Breast epithelium (tissue), 4 donors: ENCODE results near the gene CSHL1. TPM values are rescaled to one million over a fixed set of nuclear protein-coding genes. Genes with fewer than 3 reads are reported as not detected.
"Not testable (repeated sequence)": the region's sequence is repeated elsewhere in the genome, so short reads cannot be mapped to it uniquely, and the experiment has no call there.

Experiments
- DNase-seq, 2 donors: peaks; one replicate each; pipeline ENCODE4 v3.0.0-alpha.2; 2019; ENCODE audit warnings: low spot score in 2 of 2
- H3K27ac ChIP-seq, 2 donors: fragments of 200-600 bp; sonication (generic) in 1 of 2; one replicate each; pipeline ENCODE4 v1.5.1; 2016 to 2019; ENCODE audit warnings: mild to moderate bottlenecking in 1 of 2
- H3K27me3 ChIP-seq, 2 donors: fragments of 200-600 bp; sonication (generic) in 1 of 2; one replicate each; pipeline versions ENCODE4 v1.5.1 to v1.6.0; 2017 to 2019; ENCODE audit warnings: control low read depth in 1 of 2, mild to moderate bottlenecking in 1 of 2
- H3K36me3 ChIP-seq: fragments of 200-600 bp; one replicate; pipeline ENCODE4 v1.5.1; 2019
- H3K4me1 ChIP-seq, 2 donors: fragments of 200-600 bp; sonication (generic); one replicate each; pipeline ENCODE4 v1.5.1; 2016 to 2019; ENCODE audit warnings: control low read depth in 1 of 2
- H3K4me3 ChIP-seq, 3 donors: fragments of 200-600 bp; sonication (generic); 1 replicate in 2 of 3; 2 replicates in 1 of 3; pipeline ENCODE4 v1.5.1; 2016 to 2019; ENCODE audit warnings: mild to moderate bottlenecking in 3 of 3, moderate library complexity in 2 of 3
- H3K9me3 ChIP-seq, 2 donors: fragments of 200-600 bp; sonication (generic) in 1 of 2; one replicate each; pipeline ENCODE4 v1.5.1; 2016 to 2019; ENCODE audit warnings: control low read depth in 1 of 2
- POLR2A ChIP-seq: fragments of 450-650 bp; IDR thresholded peaks from one replicate; pipeline ENCODE4 v1.6.1; 2016; ENCODE audit warnings: antibody characterized with exemption, mild to moderate bottlenecking, moderate library complexity
- POLR2AphosphoS5 ChIP-seq, 3 donors: sonication (generic); formaldehyde crosslinking; IDR thresholded peaks; one replicate each; pipeline ENCODE4 v1.6.1; 2017; ENCODE audit warnings: antibody characterized with exemption in 3 of 3
- intact Hi-C: fragments of 100-400 bp; cut with DNase I; formaldehyde crosslinking; loops from one replicate; pipeline ENCODE4 v1.15.1; 2023; ENCODE audit warnings: low total_unique reads
- total RNA-seq, 3 donors: library from RNA; depleted of rRNA; stranded (reverse); fragments of >200 nt; gene quantifications; one replicate each; pipeline ENCODE4 v1.1.0, GENCODE V29; 2016
- TF ChIP-seq, protein P1 (sequence below), 3 donors: fragments of 450-650 bp; IDR thresholded peaks; one replicate each; pipeline ENCODE4 v1.5.1; 2016 to 2017; ENCODE audit warnings: antibody characterized with exemption in 3 of 3, mild to moderate bottlenecking in 3 of 3, moderate library complexity in 3 of 3

Gene CSHL1
- total RNA-seq, 3 donors from 2014 or later = not detected

DNA sequence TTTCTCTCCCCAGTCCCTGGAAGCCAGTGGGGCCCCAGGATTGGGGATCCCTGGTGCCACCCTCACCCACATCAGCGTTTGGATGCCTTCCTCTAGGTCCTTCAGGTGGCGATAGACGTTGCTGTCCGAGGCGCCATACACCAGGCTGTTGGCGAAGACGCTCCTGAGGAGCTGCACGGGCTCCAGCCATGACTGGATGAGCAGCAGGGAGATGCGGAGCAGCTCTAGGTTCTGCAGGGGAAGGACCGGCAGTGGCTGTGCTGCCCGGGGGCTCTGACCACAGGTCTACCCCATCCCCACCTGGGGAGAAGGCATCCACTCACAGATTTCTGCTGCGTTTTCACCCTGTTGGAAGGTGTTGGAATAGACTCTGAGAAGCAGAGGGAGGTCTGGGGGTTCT is 30.4 kb downstream of the CSHL1 start:
- intact Hi-C loops = no loop called here
- no peak for DNase-seq
- Histone ChIP-seq H3K36me3 (no peaks in the 10 kb centered on the region), H3K4me1 (no peaks in the 10 kb centered on the region), H3K9me3 (no peaks in the 10 kb centered on the region), H3K27me3 (no peaks in the 10 kb centered on the region), H3K27ac (no peak overlapping the region), H3K4me3 (no peak overlapping the region)
- TF ChIP-seq POLR2A (no peak), POLR2AphosphoS5 (IDR thresholded peaks at IDR 0.05) (no peak)
- TF ChIP-seq, protein P1, sequence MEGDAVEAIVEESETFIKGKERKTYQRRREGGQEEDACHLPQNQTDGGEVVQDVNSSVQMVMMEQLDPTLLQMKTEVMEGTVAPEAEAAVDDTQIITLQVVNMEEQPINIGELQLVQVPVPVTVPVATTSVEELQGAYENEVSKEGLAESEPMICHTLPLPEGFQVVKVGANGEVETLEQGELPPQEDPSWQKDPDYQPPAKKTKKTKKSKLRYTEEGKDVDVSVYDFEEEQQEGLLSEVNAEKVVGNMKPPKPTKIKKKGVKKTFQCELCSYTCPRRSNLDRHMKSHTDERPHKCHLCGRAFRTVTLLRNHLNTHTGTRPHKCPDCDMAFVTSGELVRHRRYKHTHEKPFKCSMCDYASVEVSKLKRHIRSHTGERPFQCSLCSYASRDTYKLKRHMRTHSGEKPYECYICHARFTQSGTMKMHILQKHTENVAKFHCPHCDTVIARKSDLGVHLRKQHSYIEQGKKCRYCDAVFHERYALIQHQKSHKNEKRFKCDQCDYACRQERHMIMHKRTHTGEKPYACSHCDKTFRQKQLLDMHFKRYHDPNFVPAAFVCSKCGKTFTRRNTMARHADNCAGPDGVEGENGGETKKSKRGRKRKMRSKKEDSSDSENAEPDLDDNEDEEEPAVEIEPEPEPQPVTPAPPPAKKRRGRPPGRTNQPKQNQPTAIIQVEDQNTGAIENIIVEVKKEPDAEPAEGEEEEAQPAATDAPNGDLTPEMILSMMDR (IDR thresholded peaks at IDR 0.05) = no peak

DNA sequence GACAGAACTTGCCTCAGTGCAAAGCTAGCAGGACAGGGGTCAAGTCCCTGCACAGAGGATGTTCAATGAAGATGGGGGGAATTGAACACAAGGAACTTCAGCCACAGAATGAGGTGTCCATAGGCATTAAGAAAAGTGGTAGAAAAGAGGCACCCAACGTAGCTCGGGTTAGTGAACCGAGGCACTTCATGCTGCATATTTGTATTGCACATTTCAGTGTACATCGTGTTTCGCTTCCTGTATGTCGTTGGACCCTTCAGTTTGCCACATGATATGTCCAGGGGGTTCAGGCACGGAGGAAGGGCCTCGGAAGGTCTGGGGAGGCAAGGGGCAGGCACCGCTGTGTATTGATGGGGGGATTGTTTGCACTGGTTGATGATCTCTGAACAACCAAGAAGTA is 32.6 kb downstream of the CSHL1 start:
- intact Hi-C loops, H3K4me1 ChIP-seq, H3K27me3 ChIP-seq, DNase-seq, H3K27ac ChIP-seq, H3K36me3 ChIP-seq, H3K4me3 ChIP-seq, H3K9me3 ChIP-seq: not testable (repeated sequence)

DNA sequence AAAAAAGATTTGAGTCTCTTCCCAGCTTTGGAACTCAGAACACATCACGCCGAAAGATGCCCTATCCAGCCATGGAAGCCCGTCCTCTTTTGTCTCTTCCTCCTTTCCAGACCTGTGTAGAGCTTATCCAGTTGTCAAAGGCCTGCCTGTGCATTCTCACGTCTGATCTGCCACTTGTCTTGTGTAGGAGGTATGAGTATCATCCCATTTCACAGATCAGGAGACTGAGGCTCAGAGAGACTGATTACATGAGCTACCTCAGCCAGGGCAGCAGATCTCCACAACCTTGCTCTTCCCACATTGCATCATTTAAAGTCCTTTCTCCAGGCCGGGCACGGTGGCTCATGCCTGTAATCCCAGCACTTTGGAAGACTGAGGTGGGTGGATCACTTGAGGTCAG is 36.4 kb downstream of the CSHL1 start:
- H3K27me3 ChIP-seq, intact Hi-C loops, H3K4me1 ChIP-seq, H3K27ac ChIP-seq, DNase-seq, H3K36me3 ChIP-seq, H3K9me3 ChIP-seq, H3K4me3 ChIP-seq: not testable (repeated sequence)

DNA sequence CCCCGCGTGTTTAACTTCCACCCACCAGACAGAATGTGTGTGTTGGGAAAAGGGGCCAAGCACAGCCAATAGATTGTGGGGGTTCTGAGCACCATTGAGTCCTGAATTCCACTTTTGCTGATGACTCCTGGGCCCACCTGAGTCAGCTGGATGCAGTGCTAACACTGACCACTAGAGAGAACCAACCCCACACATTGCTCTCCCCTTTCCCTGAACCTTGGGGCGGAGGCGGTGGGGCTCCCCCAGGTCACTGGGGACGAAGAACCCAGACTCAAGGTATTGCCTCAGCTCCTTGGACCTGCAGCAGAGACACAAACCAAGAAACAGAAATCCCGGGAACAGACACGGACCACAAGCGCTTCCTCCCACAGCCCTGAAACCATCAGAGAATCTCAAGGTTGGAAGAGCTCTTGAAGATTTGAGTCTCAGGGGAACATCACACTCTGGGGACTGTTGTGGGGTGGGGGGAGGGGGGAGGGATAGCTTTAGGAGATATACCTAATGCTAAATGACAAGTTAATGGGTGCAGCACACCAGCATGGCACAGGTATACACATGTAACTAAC is 36.9 kb downstream of the CSHL1 start:
- H3K27ac ChIP-seq, H3K4me1 ChIP-seq, H3K27me3 ChIP-seq, intact Hi-C loops, H3K9me3 ChIP-seq, DNase-seq, H3K36me3 ChIP-seq, H3K4me3 ChIP-seq: not testable (repeated sequence)

DNA sequence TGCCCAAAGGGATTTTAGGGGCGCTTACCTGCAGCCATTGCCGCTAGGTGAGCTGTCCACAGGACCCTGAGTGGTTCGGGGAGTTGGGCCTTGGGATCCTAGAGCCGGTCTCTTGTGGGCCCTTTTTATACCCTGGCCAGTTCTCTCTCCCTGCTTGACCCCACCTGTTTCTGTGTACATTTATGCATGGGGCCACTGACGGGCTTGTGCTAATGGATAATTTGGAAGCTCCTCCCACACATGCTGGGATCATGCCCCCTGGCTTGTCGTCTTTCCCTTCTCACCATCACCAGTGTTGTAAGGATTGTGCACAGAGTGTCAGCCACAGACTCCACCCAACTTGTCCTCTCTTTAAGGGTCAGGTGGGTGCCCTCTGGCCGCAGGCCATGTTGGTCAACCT is 37.5 kb downstream of the CSHL1 start, which contains the start of gene CSH2:
Gene CSH2 (minus strand): TSS at position 101 of the 400 bp plus-strand sequence. CDS start 63 bp downstream, at position 38.
- DNase-seq, H3K4me1 ChIP-seq, H3K36me3 ChIP-seq, intact Hi-C loops, H3K4me3 ChIP-seq, H3K9me3 ChIP-seq, H3K27ac ChIP-seq, H3K27me3 ChIP-seq: not testable (repeated sequence)

DNA sequence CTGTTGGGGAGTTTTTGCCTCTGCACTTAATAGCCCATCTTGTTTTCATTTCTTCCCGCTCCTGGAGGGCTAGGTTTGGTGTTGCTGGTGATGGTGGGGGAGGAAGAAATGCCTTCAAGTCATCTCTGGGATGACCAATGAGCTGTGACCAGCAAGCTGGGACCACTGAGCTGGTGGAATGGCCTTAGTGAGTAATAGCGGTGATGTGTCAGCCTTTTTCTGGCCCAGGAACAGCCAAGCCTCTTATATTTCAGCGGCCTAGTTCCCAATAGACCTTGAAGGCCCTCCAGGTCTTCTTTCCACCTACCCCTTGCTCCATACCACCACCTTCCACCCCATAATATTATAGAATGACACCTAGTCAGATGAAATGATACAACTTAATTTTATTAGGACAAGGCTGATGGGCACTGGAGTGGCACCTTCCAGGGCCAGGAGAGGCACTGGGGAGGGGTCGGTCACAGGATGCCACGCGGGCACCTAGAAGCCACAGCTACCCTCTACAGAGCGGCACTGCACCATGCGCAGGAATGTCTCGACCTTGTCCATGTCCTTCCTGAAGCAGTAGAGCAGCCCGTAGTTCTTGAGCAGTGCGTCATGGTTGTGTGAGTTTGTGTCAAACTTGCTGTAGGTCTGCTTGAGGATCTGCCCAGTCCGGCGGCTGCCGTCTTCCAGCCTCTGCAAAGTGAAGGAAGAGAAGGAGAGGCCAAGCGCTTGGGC is 39.3 kb downstream of the CSHL1 start:
- H3K4me3 ChIP-seq, DNase-seq, H3K27ac ChIP-seq, H3K27me3 ChIP-seq, H3K36me3 ChIP-seq, intact Hi-C loops, H3K9me3 ChIP-seq, H3K4me1 ChIP-seq: not testable (repeated sequence)

DNA sequence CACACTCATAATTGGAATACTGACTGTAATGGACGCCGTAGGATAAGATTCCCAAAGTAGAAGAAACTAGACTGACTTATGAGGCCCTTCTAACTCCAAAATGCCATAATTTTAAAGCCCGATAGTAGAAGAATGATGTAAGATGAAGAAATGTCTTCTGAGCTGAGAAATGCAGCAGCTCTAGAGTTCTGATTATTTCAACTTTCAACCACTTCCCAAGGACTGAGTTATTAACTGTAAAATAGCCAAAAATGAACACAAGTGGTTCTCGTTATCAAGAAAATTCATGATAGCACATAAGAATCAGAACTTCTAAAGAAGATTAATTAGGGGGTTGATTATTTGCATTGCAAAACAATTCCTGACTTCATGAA is 40.8 kb downstream of the CSHL1 start:
- DNase-seq, H3K4me3 ChIP-seq, intact Hi-C loops, H3K4me1 ChIP-seq, H3K27ac ChIP-seq, H3K36me3 ChIP-seq, H3K27me3 ChIP-seq, H3K9me3 ChIP-seq: not testable (repeated sequence)

DNA sequence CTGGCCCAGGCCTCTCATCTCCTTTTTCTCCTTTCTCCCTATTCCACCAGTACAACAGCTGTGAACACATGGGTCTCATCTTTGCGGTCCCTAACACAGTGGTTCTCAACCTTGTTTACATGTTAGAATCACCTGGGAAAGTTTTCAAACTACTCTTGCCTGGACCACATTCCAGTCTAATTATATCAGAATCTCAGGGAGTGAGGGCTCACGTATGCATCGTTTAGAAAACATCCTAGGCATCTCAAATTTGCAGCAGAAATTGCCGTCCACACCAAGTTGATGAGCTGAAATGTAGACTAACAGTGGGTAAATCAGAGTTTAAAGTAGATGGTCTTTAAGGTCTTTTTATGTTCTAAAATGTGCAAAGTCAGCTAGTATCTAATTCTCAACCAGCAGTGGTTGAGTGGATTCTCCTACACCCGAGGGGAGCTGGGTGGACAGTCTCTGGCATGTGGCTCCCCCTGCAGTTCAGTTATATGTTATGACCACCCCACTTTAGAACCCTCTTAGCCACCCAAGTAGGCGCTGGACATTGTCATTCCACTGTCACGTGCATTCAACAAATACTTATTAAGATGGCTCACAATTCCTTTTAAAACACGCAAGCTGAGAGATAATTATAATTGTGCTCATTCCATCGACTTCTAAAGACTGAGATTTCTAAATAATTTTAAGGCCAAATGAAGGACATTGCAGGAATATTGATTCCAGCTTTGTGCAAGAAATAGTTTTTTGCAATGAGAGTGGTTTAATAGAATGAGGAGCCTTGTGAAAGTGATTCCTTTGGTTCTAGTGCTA is 41.4 kb downstream of the CSHL1 start:
- H3K27me3 ChIP-seq, intact Hi-C loops, H3K4me3 ChIP-seq, DNase-seq, H3K4me1 ChIP-seq, H3K9me3 ChIP-seq, H3K36me3 ChIP-seq, H3K27ac ChIP-seq: not testable (repeated sequence)

DNA sequence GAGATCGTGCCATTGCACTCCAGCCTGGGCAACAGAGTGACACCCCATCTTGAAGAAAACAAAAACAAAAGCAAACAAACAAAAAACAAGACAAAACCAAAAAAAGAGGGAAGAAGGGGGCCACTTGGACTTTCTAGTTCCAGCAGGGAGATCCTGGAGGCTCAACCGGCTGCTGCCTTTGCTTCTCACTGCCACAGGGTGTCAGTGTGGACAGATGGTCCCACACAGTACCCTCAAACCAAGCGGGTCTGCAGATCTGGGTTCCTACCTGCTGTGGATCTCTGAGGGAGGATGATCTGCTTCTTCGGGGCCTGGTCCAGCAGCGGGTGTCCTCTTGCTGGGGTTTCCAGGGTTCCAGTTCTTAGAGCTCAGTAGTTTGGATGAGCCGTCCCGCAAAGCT is 44.4 kb downstream of the CSHL1 start:
- H3K27me3 ChIP-seq, intact Hi-C loops, H3K9me3 ChIP-seq, H3K4me3 ChIP-seq, H3K36me3 ChIP-seq, H3K4me1 ChIP-seq, H3K27ac ChIP-seq, DNase-seq: not testable (repeated sequence)

Other genes starting within 250 kb of the CSHL1 start
- gene LIMD2, start 211.1 kb downstream of the CSHL1 start, total RNA-seq = 10 to 100 TPM in 1 of 3 donors, 1 to 10 TPM in 2; 6.1 to 10.5 (median 7.2) TPM
- gene STRADA, start 169.5 kb downstream of the CSHL1 start, total RNA-seq = 10 to 100 TPM; 25.9 to 33.8 (median 26.2) TPM
- gene CCDC47, start 137.7 kb downstream of the CSHL1 start, total RNA-seq = 10 to 100 TPM; 54.1 to 89.5 (median 81.7) TPM
- 100 to 1,000 TPM; 131 to 139 (median 139) TPM for gene DDX42, start 137.1 kb downstream of the CSHL1 start, total RNA-seq
- gene PSMC5, start 83.8 kb downstream of the CSHL1 start, total RNA-seq = 100 to 1,000 TPM in 2 of 3 donors, 10 to 100 TPM in 1; 98.3 to 110 (median 104) TPM
- 10 to 100 TPM; 55.4 to 78.7 (median 59.1) TPM for gene FTSJ3, start 83.6 kb downstream of the CSHL1 start, total RNA-seq
- gene SMARCD2, start 68.6 kb downstream of the CSHL1 start, total RNA-seq = 100 to 1,000 TPM; 142 to 210 (median 192) TPM
- not detected for gene CSH2, start 37.6 kb downstream of the CSHL1 start, total RNA-seq
- not detected for gene GH2, start 29.3 kb downstream of the CSHL1 start, total RNA-seq
- not detected for gene CSH1, start 14.7 kb downstream of the CSHL1 start, total RNA-seq
- gene GH1, start 7.6 kb upstream of the CSHL1 start, total RNA-seq = not detected
- 1 to 10 TPM; 2.2 to 7.9 (median 3.4) TPM for gene CD79B, start 21.1 kb upstream of the CSHL1 start, total RNA-seq
- gene SCN4A, start 61.7 kb upstream of the CSHL1 start, total RNA-seq = 10 to 100 TPM in 2 of 3 donors, 1 to 10 TPM in 1; 1.0 to 16.7 (median 10.2) TPM
- 1 to 10 TPM in 1 of 3 donors, under 1 TPM in 2; 0.15 to 1.3 (median 0.16) TPM for gene PRR29, start 87.1 kb upstream of the CSHL1 start, total RNA-seq
- gene ICAM2, start 109.4 kb upstream of the CSHL1 start, total RNA-seq = 100 to 1,000 TPM in 1 of 3 donors, 10 to 100 TPM in 2; 26.1 to 106 (median 32.2) TPM
- 10 to 100 TPM; 13.1 to 40.8 (median 34.7) TPM for gene ERN1, start 218.9 kb upstream of the CSHL1 start, total RNA-seq